Activated CD8-positive, alpha-beta memory T cell treated with anti-CD3 and anti-CD28 coated beads, Interleukin-2, amount 50 U/mL, for 4 hours (primary cell): ENCODE data around the gene JDP2.
A peak's percentile ranks its signal among the peaks of the same experiment; 100 is the strongest.

Experiments used
- DNase-seq: peaks from one replicate; pipeline ENCODE4 v3.0.0-alpha.2; 2020

JDP2 gene

DNA sequence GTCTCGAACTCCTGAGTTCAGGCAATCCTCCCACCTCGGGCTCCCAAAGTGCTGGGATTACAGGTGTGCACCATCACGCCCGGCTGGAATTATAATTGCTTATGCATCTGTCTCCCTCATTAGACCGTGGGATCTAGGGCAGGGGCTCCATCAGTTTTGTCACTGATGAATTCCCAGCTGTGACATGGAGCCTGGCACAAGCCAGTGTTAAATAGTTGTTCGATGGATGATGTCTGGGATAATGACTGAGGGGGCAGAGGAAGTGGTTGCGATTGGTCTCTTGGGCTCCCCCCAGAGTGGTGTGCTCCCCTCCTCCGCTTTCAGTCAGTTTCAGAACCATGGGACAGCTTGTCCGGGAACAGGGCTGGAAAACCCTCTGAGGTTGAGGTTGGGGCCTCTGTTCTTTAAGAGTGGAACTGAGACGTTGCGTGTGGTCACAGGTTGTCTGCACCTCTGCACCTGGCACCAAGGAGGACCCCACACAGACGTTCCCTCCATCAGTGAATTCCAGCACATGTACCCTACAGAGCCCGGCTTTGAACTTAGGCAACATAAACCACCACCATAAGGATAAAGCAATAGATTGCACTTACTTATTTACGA, 63.7 kb downstream of the JDP2 start:
- no peak for DNase-seq

- DNase-seq, result no peak
These were observed 65.2 kb downstream of the JDP2 start for GRCh38 chr14:75492832-75493591.

- no peak for DNase-seq
These were observed 65.8 kb downstream of the JDP2 start for GRCh38 chr14:75493592-75494087.

DNA sequence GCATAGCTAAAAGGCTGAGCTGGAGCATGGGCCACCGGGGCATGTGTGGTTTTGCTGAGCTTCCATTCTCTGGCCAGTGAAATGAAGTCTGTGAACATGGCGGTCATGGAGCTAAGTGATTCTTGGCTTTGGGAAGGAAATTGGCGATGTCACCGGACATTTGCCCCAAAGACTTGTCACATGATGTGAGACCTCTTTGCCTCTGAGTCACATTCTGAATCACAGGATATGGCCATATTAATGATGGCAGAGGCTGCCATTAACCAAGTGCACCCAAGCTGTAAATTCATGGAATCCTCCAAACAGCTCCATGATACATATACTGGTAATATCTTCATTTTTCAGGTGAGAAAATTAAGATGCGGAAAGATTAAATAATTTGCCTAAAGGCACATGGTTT, 67.1 kb downstream of the JDP2 start:
- no peak for DNase-seq

DNA sequence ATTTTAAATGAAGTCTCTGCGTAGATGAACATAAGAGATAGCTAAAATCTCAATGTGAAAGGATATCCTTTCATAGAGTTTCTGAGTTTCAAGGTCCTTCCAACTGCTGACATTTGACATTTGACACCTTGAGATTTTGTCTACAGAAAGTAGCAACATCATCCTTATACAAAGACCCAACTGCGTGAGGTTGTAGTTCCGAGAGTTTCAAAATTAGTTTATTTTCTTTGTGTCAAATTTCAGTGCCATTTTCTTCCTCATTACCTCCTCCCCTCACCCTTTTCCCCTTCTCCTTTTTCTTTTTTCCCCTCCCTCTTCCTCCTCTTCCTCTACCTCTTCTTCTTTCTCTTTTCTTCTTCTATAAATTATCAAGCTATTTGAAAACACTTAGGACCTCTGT, 67.6 kb downstream of the JDP2 start:
- no peak for DNase-seq

DNA sequence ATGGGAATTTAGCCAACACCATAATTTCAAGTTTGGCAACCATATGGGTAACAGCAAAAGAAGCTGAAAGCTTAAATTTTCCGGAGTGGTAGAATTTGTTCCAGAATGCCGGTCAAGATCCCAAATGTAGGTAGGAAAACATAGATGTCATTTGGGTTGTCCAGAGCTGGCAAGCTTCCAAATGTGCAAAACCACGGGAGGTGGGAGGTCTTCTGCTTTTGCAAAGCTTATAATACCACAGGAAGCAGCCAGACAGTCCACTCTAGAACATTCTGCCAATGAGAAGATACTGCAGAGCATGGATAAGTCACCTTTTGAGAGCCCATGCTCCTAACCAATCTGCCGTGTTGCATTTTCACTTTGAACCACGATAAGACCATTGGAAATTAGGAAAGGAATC, 68.1 kb downstream of the JDP2 start:
- no peak for DNase-seq

DNA sequence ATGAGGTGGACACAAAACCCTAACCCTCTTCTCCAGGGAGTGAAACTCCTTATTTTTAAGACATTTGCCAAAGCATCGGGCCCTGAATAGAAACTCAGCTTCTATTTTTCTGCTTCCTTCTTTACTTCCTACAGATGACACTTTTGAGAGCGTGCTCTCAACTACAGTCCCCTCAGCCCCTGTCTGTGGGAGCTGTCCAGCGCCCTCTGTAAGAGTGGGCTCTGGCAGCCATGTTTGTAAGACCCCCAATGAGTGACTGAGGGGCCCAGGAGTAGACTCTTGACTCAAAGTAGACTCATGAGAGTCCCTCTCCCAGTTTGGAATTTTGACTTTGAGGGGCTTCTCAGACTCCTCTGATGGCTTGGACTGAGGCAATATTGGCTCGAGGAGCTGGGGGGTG, 68.9 kb downstream of the JDP2 start:
- DNase-seq, result no peak

DNA sequence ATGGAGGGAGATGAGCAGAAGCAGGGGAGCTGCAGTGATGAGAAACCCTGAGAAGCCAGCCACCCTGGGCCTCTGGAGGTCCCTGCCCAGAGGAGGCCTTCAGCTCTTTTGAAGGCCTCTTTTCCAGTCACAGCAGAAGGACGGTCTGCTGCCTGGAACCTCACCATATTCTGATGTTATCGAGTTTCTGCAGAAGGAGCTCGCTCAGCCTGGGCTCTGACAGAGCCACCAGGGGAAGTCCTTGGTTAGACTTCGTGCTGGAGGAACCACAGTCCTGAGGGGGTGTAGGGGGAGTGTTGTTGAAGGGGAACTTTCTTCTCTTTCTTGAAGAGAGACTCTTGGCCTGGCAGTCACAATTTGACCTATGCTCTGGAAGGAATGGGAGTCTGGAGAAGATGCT, 69.4 kb downstream of the JDP2 start:
- no peak for DNase-seq

DNA sequence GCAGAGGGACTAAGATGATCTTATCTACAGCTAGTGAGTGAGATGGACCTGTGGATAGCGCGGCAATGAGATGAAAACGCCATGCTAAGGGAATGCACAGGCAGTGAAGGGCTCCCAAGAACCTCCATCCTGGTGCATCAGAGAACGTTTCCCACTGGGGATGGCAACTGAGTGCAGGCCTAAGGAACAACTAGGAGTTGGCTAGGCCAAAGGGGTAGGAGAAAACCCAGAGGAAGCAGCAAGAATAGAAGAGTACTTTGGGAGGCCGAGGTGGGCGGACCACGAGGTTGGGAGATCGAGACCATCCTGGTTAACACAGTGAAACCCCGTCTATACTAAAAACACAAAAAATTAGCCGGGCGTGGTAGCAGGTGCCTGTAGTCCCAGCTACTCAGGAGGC, 69.9 kb downstream of the JDP2 start:
- no peak for DNase-seq

- no peak for DNase-seq
These were observed 71.5 kb downstream of the JDP2 start for GRCh38 chr14:75499084-75499875.

- DNase-seq, result no peak
These were observed 73.3 kb downstream of the JDP2 start for GRCh38 chr14:75501080-75501479.

DNA sequence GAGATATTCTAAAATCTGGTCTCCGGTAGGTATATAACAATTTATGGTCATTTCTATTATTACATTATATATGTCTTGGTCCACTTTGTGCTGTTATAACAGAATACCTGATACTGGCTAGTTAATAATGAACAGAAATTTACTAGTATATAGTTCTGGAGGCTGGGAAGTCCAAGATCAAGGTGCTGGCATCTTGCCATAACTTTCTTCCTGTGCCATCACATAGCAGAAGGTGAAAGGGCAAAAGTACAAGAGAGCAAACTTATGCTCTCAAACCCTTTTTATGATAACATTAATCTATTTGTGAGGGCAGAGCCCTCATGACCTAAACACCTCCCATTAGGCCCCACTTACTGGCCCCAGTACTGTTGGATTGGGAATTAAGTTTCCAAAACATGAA, 76.6 kb downstream of the JDP2 start:
- DNase-seq, result no peak

GRCh38 chr14:75506930-75507329, 79.1 kb downstream of the JDP2 start:
- no peak for DNase-seq

GRCh38 chr14:75510547-75510946, 82.7 kb downstream of the JDP2 start:
- no peak for DNase-seq

- DNase-seq, result no peak
These were observed 83.4 kb downstream of the JDP2 start for GRCh38 chr14:75511201-75511600.

- peak; percentile 25 for DNase-seq
These were observed 86.3 kb downstream of the JDP2 start for GRCh38 chr14:75513911-75514672.

DNA sequence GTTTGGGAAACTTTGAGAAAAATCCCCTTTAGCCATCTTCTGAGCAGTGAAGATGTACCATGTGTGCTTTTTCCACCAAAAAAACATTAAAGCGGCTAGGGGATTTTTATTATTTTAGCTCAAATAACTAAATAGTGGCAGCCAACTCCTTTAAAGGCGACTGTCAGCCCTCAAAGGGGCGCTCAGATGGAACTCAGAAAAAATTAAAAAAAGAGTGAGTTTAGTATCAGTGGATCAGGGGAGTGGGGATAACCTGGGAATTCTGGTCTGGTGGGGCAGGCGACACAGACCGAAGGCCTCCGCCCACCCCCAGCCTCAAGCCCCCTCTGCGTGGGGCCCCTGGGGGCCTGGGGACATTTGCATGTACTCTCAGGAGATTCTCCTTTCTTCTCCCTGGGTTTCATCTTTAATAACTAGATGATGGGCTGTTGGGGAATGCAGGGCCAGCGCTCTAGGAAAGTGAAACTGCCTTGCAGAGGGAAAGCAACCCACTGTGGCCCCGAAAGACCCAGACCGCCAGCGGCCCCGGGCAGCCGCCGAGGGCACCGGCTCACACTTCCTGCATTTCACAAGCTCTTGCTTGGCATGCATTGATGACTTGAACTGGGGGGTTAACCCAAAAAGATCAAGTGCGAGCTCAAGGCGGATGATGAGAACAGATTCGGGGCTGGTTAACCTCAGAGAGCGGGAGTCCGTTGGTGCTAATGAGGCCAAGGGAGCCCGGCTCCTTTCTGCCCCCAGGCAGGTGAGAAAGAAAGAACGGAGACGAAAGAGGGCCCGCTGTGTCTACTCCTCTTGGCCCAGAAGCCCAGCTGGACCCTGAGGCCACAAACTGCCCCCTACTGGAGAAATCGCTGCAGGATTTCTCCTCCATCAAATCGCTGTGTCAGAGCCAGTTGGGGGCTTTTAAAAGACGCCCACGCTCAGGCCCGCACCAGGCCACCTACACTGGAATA, 87.1 kb downstream of the JDP2 start:
- DNase-seq, result peak; percentile 50

GRCh38 chr14:75515629-75515996, 87.8 kb downstream of the JDP2 start:
- no peak for DNase-seq

DNA sequence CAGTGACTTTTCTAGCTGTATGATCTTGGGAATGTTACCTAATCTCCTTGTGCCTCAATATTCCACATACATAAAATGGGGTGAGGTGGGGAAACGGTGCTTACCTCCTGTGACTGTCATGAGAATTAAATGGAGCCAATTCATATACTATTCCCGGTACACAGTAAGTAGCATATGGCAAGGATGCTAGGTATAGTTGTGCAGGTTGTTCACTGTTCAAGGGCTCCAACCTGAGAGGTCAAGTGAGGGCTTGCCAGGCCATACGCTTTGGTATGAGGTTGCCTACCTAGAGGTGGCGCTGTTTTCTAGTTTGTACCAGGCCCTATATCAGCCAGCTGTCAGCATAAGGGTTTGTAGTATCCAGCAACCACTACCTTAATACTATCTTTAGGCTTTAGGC, 90.8 kb downstream of the JDP2 start:
- DNase-seq, result no peak

DNA sequence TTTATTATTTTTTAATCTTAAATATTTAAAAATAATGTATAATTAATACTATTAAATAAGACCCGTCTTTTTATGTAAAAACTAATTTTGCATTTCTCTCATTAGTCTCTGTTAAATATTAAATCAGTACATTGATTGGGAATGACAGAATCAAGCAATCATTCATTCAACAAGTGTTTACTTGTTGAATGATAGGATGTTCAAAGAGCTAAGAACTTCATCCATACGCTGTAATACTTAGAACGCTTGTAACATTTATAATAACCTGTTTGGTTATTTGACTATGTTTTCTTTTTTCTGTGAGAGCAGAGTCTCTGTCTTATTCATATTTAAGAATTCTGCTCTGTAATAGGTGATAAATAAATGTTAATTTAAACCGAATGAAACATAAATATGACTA, 91.6 kb downstream of the JDP2 start:
- DNase-seq, result no peak

- no peak for DNase-seq
These were observed 92.3 kb downstream of the JDP2 start for GRCh38 chr14:75519826-75520728.
